ENCODE results near the gene VPS13D. TPM values are rescaled to one million over a fixed set of nuclear protein-coding genes. Genes with fewer than 3 reads are reported as not detected.

The VPS13D gene
- total RNA-seq, 2 experiments from 2014 or later = 25.0 to 25.4 TPM

DNA sequence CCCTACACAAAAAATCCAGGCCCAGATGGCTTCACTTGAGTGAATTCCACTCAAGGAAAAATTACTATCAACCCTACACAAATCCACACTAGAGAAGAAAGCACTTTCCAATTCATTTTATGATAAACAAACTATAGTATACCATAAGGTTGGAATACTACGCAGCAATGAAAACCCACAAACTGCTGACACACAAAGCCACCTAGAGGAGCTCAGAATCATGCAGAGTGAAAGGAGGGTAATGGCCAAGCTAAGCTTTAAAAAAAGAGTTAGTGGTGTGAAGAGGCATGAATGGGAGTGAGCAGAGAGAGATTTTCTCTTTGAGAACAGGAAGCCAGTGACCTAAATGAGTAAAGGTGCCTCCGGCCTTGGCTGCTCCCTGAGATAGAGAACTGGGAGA, 294.4 kb downstream of the VPS13D start:
- intact Hi-C loops (cut with micrococcal nuclease) = no loop called here
- Mint-ChIP-seq H3K4me3 (no peak overlapping the region), H3K4me1 (ENCODE audit: low read depth) (peaks cover 8% of the 10 kb centered on the region), H3K27ac (no peak overlapping the region), H3K9me3 (no peaks in the 10 kb centered on the region), H3K27me3 (no peaks in the 10 kb centered on the region), H3K36me3 (peaks cover 2% of the 10 kb centered on the region)
- POLR2A ChIA-PET = interaction anchor here (0.6 kb wide), 1 partner anchor 704 kb away, joined by 3 read pairs; no protein-coding TSS in a partner anchor
- DNase-seq = no peak
- CTCF ChIA-PET = no interaction called here

DNA sequence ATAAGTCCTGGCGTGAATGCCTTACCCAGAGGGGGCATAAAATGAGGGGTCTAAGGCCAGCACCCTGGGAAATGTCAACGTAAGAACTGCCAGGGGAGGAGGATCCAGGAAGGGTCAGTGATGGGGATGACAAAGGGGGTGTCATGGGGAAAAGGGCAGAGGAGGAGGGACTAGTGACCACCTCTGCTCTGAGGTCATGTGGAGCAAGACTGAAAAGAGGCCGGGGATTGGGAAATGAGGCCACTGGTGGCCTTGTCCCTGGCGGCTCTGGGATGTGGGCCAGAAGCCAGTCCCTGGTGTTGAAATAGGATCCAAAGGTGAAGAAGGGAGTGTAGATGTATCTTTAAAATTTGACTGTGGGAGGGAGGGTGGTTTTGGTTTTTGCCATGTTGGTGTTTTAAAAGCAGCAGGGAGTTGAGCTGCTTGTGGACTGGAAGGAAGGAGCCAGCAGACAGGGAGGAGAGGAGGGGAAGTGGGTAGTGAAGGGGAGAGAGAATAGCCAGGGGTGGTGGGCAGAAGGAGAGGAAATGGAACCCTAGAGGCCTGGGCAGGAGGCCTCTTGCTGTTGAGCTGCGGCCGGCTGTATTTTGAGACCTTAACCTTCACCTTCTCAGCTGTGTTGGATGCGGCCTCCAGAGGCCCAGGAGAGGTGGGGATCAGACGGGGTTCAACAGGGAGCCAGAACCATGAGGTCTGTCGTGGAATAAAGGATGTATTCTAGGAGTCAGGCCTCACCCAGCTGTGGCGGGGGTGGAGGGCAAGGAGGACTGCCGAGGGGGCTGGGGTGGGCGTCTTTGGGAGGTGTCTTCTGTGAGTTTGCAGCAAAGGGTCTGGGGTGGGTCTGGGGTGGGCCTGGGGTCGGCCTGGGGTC, 295.7 kb downstream of the VPS13D start:
- no peak for DNase-seq
- ChIA-PET CTCF (no interaction called here), POLR2A (no interaction called here)
- Mint-ChIP-seq H3K27ac (no peak overlapping the region), H3K4me3 (no peak overlapping the region), H3K36me3 (no peaks in the 10 kb centered on the region), H3K9me3 (no peaks in the 10 kb centered on the region), H3K4me1 (ENCODE audit: low read depth) (peaks cover 7% of the 10 kb centered on the region), H3K27me3 (no peaks in the 10 kb centered on the region)
- intact Hi-C loops (cut with micrococcal nuclease) = no loop called here

DNA sequence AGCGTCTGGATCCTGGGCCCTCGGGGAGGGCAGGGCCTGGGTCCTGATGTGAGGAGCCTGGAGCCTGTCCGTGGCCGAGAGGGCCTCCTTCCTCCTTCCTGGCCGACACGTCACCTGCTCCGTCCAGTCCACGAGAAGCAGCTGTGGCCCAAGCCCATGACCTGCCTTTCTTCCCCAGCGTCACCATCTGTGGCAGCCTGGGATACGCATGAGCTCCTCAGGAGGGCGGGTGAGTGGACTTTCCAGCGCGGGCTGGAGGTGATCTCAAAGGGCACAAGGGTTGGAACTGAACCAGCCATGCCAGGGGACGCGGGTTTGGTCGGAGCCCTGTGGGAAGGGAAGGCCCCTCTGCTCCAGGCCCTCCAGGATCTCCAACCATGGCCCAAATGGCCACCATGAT, 297.7 kb downstream of the VPS13D start:
- peaks cover 7% of the 10 kb centered on the region for H3K4me1 Mint-ChIP-seq (ENCODE audit: low read depth)
- ChIA-PET POLR2A (no interaction called here), CTCF (no interaction called here)
- H3K9me3 Mint-ChIP-seq = no peaks in the 10 kb centered on the region
- intact Hi-C loops (cut with micrococcal nuclease) = no loop called here
- H3K27me3 Mint-ChIP-seq = no peaks in the 10 kb centered on the region
- H3K4me3 Mint-ChIP-seq = no peak overlapping the region
- DNase-seq = no peak
- H3K27ac Mint-ChIP-seq = no peak overlapping the region
- H3K36me3 Mint-ChIP-seq = no peaks in the 10 kb centered on the region

DNA sequence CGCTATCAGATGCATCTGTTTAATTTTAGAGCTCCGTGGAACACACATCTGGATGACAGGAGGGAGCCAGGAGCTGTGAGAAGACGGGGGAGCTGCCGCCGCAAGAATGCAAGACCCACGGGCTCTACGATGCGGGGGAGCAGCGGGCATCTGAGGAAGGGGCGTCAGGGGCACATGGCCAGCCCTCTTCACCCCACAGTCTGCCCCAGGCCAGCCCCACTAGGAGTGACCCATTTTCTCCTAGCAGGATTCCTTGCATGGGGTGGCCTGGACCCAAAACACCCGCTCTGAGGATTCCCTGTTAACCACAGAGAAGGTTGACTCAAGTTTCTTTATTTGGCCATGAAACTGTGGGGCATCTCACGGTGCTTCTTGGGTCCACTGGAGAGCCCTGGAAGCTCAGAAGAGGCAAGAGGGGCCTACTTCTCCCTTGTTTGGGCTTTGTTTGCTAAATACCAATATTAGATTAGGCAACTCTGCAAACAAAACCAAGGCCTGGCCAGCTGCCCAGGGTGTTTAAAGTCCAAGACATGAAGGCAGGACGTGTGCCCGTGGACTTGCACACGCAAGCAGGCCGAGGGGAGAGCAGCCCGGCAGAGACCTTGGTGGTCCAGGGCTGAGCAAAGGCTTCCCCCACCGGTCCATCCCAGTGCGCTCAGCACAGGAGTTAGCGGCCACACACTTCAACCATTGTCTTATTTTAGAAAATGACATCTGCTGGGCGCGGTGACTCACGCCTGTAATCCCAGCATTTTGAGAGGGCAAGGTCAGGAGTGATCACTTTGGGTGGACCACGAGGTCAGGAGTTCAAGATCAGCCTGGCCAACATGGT, 298.4 kb downstream of the VPS13D start:
- ChIA-PET POLR2A (no interaction called here), CTCF (no interaction called here)
- H3K4me3 Mint-ChIP-seq = no peak overlapping the region
- H3K27ac Mint-ChIP-seq = no peak overlapping the region
- H3K27me3 Mint-ChIP-seq = no peaks in the 10 kb centered on the region
- intact Hi-C loops (cut with micrococcal nuclease) = no loop called here
- H3K4me1 Mint-ChIP-seq (ENCODE audit: low read depth) = peaks cover 7% of the 10 kb centered on the region
- DNase-seq = no peak
- H3K36me3 Mint-ChIP-seq = no peaks in the 10 kb centered on the region
- H3K9me3 Mint-ChIP-seq = no peaks in the 10 kb centered on the region

DNA sequence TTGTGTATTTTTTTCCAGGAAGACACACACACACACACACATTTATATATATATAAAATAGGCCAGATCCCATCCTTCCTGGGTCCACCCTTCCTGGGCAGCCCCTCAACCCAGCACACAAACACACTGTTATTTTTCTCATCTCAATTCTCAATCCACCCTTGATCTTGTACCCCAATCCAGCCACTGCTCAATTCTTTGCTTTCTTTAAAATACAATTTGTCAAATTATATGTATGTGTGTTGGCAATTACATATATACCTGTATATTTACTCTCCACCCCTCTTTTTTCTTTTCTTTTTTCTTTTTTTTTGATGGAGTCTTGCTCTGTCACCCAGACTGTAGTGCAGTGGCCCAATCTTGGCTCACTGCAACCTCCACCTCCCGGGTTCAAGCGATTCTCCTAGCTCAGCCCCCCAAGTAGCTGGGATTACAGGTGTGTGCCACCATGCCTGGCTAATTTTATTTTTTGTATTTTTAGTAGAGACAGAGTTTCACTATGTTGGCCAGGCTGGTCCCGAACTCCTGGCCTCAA, 299.9 kb downstream of the VPS13D start:
- Mint-ChIP-seq H3K4me1 (ENCODE audit: low read depth) (peaks cover 9% of the 10 kb centered on the region), H3K9me3 (no peaks in the 10 kb centered on the region), H3K27me3 (no peaks in the 10 kb centered on the region), H3K36me3 (no peaks in the 10 kb centered on the region), H3K4me3 (no peak overlapping the region), H3K27ac (no peak overlapping the region)
- intact Hi-C loops (cut with micrococcal nuclease) = no loop called here
- POLR2A ChIA-PET = no interaction called here
- no peak for DNase-seq
- CTCF ChIA-PET = no interaction called here

DNA sequence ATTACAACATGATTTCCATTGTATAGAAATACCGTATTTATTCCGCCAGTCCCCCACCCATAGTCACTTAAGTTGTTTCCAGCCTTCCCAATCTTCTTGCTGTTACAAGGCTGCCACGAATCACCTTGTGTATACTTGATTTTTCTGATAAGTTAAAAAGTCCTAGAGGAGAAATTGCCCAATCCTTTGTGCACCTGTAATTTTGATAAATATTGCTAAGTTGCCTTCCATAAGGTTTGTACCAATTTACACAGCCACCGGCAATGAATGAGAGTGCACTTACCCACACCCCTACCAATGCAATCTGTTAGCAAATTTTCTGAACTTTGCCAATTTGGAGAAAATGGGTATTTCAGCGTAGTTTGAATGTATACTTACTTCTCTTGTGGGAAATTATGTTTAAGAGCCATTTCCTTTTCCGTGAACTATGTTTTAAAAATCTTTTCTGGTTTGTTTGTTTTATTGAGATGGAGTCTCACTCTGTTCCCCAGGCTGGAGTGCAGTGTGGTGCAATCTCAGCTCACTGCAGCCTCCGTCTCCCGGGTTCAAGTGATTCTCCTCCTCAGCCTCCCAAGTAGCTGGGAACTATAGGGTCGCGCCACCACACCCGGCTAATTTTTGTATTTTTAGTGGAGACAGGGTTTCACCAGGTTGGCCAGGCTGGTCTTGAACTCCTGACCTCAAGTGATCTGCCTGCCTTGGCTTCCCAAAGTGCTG, 300.8 kb downstream of the VPS13D start:
- POLR2A ChIA-PET = no interaction called here

DNA sequence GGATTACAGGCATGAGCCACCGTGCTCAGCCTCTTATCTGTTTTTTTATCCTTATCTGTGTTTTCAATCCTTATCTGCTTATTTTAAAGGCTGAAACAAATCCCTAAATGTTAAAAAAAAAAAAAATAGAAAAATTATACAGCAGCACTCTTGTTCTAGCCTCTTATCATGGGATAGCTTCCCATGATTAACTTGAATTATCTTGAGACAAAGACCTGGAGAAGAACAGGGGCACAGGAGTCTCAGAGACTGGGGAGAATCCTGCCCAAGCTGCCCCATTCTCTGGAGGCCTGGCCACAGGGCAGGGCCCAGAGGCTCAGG, 301.3 kb downstream of the VPS13D start:
- Mint-ChIP-seq H3K27ac (no peak overlapping the region), H3K4me3 (no peak overlapping the region), H3K9me3 (peaks cover 7% of the 10 kb centered on the region), H3K27me3 (no peaks in the 10 kb centered on the region), H3K4me1 (ENCODE audit: low read depth) (peaks cover 9% of the 10 kb centered on the region), H3K36me3 (peaks cover 8% of the 10 kb centered on the region)
- POLR2A ChIA-PET = no interaction called here
- DNase-seq = no peak
- CTCF ChIA-PET = no interaction called here
- intact Hi-C loops (cut with micrococcal nuclease) = no loop called here

More for the DNA sequence above, 300.8 kb downstream of the VPS13D start:
- H3K4me3 Mint-ChIP-seq = no peak overlapping the region
- H3K27me3 Mint-ChIP-seq = no peaks in the 10 kb centered on the region
- H3K9me3 Mint-ChIP-seq = peaks cover 4% of the 10 kb centered on the region
- peaks cover 9% of the 10 kb centered on the region for H3K4me1 Mint-ChIP-seq (ENCODE audit: low read depth)
- DNase-seq = no peak
- intact Hi-C loops (cut with micrococcal nuclease) = no loop called here
- peaks cover 5% of the 10 kb centered on the region for H3K36me3 Mint-ChIP-seq
- CTCF ChIA-PET = no interaction called here
- H3K27ac Mint-ChIP-seq = no peak overlapping the region

DNA sequence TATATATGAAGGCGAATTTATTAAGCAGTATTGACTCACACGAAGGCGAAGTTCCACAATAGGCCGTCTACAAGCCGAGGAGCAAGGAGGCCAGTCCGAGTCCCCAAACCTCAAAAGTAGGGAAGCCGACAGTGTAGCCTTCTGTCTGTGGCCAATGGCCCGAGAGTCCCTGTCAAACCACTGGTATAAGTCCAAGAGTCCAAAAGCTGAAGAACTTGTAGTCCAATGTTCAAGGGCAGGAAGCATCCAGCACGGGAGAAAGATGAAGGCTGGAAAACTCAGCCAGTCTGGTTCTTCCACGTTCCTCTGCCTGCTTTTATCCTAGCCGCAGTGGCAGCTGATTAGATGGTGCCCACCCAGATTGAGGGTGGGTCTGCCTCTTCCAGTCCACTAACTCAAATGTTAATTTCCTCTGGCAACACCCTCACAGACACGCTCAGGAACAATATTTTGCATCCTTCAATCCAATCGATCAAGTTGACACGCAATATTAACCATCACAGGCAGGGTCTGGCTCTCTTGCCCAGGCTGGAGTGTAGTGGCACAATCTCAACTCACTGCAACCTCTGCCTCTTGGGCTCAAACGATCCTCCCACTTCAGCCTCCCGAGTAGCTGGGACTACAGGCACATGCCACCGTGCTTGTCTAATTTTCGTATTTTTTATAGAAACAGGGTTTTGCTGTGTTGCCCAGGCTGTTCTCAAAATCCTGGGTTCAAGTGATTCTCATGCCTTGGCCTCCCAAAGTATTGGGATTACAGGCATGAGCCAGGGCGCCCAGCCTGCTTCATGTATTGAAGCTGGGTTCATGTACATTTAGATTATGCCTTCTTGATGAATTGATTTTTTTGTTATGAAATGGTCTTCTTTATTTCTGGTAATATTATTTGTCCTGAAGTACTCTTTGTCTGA, 302.8 kb downstream of the VPS13D start:
- Mint-ChIP-seq H3K9me3 (peaks cover 14% of the 10 kb centered on the region), H3K36me3 (peaks cover 19% of the 10 kb centered on the region), H3K27me3 (no peaks in the 10 kb centered on the region), H3K27ac (no peak overlapping the region), H3K4me3 (no peak overlapping the region), H3K4me1 (ENCODE audit: low read depth) (peaks cover 13% of the 10 kb centered on the region)
- CTCF ChIA-PET = no interaction called here
- DNase-seq = no peak
- POLR2A ChIA-PET = no interaction called here
- intact Hi-C loops (cut with micrococcal nuclease) = no loop called here

DNA sequence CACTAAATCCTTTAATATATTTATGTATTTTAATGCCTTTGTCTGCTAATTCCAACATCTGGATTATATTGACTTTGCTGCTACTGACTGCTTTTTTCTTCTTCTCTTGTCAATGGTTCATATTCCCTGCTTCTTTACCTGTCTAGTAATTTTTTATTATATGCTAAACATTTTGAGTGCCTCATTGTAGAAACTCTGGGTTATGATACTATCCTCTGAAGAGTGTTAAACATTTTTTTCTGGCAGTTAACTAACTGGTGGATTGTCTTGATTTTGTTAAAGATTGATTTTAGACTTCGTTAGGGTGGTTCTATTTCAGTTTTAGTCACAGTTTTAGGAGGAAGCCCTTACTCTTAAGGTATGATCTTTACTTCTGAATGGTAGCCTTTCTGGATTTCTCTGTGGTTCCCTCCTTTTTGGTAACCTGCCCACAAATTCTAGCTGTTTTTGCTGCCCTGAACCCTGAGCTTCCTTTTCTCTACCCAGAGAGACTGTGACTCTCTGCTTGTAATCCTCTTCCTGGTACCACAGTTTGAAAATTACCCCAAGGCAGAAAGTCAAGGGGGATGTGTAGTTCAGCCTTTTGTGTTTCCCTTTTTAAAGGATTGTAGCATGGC, 306.3 kb downstream of the VPS13D start:
- Mint-ChIP-seq H3K4me1 (ENCODE audit: low read depth) (peaks cover 6% of the 10 kb centered on the region), H3K9me3 (peaks cover 14% of the 10 kb centered on the region), H3K36me3 (peaks cover 20% of the 10 kb centered on the region), H3K27me3 (no peaks in the 10 kb centered on the region), H3K27ac (peak overlapping the region; percentile 35), H3K4me3 (no peak overlapping the region)
- ChIA-PET POLR2A (no interaction called here), CTCF (no interaction called here)
- DNase-seq = no peak
- intact Hi-C loops (cut with micrococcal nuclease) = no loop called here

DNA sequence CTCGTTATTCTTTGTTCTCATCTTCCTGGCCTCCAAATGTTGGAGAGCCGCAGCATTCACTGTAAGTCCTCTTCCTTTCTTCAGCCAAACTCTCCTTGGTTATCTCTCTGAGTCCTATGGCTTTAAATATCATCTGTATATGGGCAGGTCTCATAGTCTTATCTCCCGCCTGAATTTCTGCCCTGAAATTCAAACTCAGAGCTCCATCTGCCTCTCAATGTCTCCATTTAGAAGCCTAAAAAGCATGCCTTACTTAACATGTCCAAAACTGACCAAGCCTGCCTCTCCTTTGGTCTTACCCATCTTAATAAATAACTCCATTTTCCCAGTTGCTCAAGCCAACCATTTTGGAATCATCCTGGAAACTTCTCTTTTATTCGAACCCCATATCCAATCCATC, 307.5 kb downstream of the VPS13D start:
- Mint-ChIP-seq H3K27me3 (no peaks in the 10 kb centered on the region), H3K27ac (no peak overlapping the region), H3K36me3 (peaks cover 20% of the 10 kb centered on the region), H3K4me3 (no peak overlapping the region), H3K4me1 (ENCODE audit: low read depth) (peaks cover 6% of the 10 kb centered on the region), H3K9me3 (peaks cover 14% of the 10 kb centered on the region)
- POLR2A ChIA-PET = interaction anchor here (0.7 kb wide), 1 partner anchor 81 kb away, joined by 3 read pairs; no protein-coding TSS in a partner anchor
- intact Hi-C loops (cut with micrococcal nuclease) = no loop called here
- no peak for DNase-seq
- CTCF ChIA-PET = no interaction called here

DNA sequence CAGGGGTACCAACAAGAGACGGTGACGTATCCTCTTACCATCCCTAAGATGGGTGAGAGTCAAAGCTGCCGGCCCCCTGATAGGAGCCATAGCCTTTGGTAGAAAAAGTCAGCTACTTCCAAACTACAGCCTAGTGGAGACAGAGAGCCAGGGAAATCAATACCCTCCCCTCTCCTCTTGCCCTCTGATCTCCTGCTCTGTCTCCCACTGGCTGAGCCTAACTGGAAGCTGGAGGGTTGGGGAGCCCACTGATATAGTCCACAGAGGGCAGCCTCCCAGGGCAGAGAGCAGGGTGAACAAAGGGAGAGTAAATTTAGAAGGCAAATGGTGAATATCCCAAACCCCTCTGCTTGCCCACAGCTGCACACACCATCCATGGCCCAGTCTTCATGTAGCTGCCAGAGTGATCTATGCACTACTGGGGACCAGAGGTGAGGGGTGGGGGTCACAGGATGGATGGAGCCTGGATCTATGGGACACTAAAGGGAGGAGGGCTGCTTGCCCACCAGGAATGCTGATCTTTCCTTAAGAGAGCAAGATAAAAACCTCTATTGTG, 308.2 kb downstream of the VPS13D start:
- Mint-ChIP-seq H3K4me3 (no peak overlapping the region), H3K27me3 (no peaks in the 10 kb centered on the region), H3K27ac (no peak overlapping the region), H3K9me3 (peaks cover 14% of the 10 kb centered on the region), H3K36me3 (peaks cover 20% of the 10 kb centered on the region), H3K4me1 (ENCODE audit: low read depth) (peaks cover 6% of the 10 kb centered on the region)
- DNase-seq = no peak
- ChIA-PET CTCF (no interaction called here), POLR2A (interaction anchor here (0.7 kb wide), 1 partner anchor 82 kb away, joined by 3 read pairs; no protein-coding TSS in a partner anchor)
- intact Hi-C loops (cut with micrococcal nuclease) = no loop called here
